NCI-H2171 treated with DMSO at 0.1 percent for 48 hours (cell line): ENCODE measurements around the gene ARHGEF28.

ENCODE experiments used
- DNase-seq: peaks from one replicate; lab custom pipeline; 2025; lab: John Stamatoyannopoulos, UW

ARHGEF28 gene

DNA sequence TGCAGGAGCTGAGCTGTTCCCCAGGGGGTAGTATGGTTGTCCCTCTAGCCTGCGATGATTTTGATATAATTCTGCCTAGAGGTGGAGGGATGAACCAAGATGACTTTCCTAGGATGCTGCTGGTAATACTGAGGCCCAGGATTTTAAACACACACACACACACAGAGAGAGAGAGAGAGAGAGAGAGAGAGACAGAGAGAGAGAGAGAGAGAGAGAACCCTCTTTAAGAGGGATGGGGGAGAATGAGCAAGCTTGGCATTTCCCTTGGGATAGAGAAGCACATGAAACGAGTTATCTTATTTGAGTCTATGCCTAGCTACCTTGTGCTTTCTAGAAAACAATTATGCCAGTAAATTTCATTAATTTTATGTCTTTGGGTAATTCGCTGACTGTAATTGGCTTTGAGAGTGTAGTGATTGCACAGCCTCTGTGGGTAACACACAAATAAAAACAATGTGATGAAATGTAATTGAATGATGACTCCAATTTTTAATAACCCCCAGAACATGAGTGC lies 338.4 kb downstream of the ARHGEF28 start:
- DNase-seq, result no peak

- no peak for DNase-seq
These were observed 340.5 kb downstream of the ARHGEF28 start for GRCh38 chr5:73966451-73966850.

GRCh38 chr5:73967347-73967746 lies 341.4 kb downstream of the ARHGEF28 start:
- no peak for DNase-seq

DNA sequence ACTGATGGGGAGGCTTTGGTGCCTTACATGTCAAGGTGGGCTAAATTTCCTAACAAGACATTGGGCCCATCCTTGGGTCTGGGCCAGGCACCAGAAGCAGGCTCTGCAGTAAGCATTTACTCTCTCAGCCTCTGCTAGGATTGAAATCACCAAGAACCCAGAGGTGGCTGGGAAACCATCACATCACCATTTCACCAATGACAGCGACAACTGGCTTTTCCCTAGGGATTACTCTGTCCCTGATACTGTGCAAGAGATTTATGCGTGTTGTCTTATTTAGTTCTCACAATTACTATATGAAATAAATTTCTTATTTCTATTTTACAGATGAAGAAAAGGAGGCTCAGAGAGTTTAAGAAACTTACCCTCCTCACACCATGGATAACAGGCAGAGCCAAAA lies 342.2 kb downstream of the ARHGEF28 start:
- DNase-seq, result no peak

- DNase-seq, result no peak
These were observed 342.7 kb downstream of the ARHGEF28 start for GRCh38 chr5:73968729-73969128.

GRCh38 chr5:73969195-73970036 lies 343.4 kb downstream of the ARHGEF28 start:
- DNase-seq, result no peak

GRCh38 chr5:73971326-73971725 lies 345.3 kb downstream of the ARHGEF28 start:
- DNase-seq, result no peak

GRCh38 chr5:73973135-73973534 lies 347.1 kb downstream of the ARHGEF28 start:
- no peak for DNase-seq

DNA sequence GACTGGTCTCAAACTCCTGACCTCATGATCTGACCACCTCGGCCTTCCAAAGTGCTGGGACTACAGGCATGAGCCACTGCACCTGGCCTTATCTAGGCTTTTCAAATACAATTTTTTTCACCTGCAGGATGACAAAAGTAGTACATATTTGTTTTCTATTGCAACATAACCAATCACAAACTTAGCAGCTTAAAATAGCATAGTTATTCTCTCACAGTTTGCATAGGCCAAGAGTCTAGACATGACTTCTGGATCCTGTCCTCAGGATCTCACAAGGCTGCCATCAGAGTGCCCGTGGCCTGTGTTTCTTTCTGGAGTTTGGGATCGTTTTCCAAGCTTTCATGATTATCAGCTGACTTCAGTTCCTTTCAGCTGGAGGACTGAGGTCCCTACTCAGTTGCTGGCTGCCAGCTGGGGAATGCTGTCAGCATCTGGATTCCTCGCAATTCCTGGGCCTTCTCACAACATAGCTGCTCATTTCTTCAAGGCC lies 348.9 kb downstream of the ARHGEF28 start:
- DNase-seq, result no peak

- DNase-seq, result no peak
These were observed 349.8 kb downstream of the ARHGEF28 start for GRCh38 chr5:73975845-73976244.

DNA sequence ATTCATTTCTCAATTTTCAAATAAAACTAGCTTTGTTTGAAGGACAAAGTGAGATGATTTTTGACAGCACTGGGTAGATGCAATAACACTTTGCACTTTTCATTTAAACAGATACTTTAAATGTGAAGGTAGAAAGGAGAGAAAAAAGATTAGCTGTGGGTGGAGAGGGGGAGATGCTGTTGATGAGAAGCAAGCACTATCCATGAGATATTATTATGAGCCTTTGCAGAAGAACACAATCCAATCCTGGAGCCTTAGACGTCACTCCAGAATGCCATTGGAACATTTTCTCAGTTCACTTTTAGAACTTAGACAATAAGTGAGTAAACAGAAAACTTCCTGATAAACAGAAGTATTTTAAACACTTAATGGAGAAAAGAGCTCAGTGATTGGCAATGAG lies 351.1 kb downstream of the ARHGEF28 start:
- DNase-seq, result no peak

DNA sequence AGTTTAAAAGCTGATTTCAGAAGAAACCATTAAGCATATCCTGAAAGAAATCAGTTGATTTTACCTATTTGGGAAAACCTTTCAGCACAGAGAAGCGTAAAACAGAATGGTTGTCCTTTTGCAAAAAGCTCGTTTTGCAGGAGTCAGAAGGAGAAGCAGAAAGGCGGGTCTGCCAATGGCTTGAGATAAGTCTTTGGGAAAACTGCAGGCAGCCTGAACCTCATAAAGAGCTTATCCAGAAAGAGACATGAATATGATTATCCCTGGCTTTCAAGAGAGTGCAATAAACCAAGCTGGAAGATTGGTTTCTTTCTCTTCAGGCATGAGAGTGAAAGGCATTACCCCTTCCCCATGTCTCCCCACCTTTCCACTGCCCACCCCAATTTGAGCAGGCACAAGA lies 353.3 kb downstream of the ARHGEF28 start:
- DNase-seq, result no peak

GRCh38 chr5:73981704-73982103 lies 355.7 kb downstream of the ARHGEF28 start:
- DNase-seq, result peak; percentile 50

GRCh38 chr5:73983644-73984043 lies 357.6 kb downstream of the ARHGEF28 start:
- DNase-seq, result no peak

DNA sequence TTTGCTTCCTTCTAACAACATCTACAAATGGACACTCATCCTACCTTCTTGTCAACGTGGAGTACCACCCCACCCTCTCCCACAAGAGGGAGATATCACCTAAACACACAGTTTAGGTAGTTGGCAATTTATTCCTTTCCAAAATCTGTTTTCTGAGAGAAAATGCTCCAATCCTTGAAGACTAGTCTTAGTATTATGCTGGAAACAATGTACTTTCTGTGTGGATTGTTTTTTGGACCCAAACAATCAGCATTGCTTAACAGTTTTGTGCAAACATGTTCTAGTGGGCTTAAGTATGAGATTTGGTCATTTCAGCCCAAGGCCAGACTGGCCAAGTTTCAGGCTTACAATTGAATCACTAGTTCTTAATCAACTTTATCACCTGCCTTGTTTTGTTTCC lies 359.1 kb downstream of the ARHGEF28 start:
- no peak for DNase-seq

GRCh38 chr5:73986729-73987128 lies 360.7 kb downstream of the ARHGEF28 start:
- DNase-seq, result no peak

DNA sequence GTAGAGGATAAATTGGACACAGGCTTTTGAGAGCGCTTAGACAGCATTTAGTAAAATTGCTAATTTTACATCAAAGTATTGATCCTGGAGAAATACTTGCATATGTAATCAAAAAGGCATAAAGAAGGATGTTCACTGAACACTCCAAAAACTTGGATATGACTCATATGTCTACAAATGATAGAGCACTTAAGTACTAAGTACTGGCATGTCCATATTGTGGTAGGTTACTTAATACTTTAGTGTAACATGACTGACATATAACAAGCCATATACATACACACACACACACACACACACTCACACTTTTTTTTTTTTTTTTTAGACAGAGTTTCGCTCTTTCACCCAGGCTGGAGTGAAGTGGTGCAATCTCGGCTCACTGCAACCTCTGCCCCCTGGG lies 361.9 kb downstream of the ARHGEF28 start:
- DNase-seq, result no peak

GRCh38 chr5:73989956-73990355 lies 364.0 kb downstream of the ARHGEF28 start:
- no peak for DNase-seq
